ENCODE results near the gene RBM18. TPM values are rescaled to one million over a fixed set of nuclear protein-coding genes. Genes with fewer than 3 reads are reported as not detected.

The RBM18 gene
- total RNA-seq, 1 experiment from 2014 or later, result 32.5 TPM

GRCh38 chr9:122281368-122281767 lies 16.7 kb upstream of the RBM18 start:
- ATAC-seq, result no peak
- Histone ChIP-seq H3K27ac (ENCODE audit: low read depth, low read length) (no peak overlapping the region), H3K9me2 (ENCODE audit: insufficient read depth) (no peaks in the 10 kb centered on the region), H3K4me3 (replicated peaks in 1 of 2; ENCODE audit: low read depth in 1 of 2, low read length in 2 of 2) (no peak overlapping the region), H3K9me3 (ENCODE audit: control insufficient read depth in 1 of 2, insufficient read depth in 1 of 2, low read depth in 1 of 2, low read length in 2 of 2) (peaks cover 3 to 5% of the 10 kb centered on the region in 2 experiments; a peak in 2 of 4 replicates), H2AFZ (ENCODE audit: low read depth, low read length, poor library complexity, severe bottlenecking) (no peak overlapping the region), H3K79me2 (ENCODE audit: insufficient read depth, low read length) (peaks cover 82% of the 10 kb centered on the region), H3K4me1 (ENCODE audit: control insufficient read depth in 1 of 2, insufficient read depth in 2 of 2, low read length in 2 of 2) (no peaks in the 10 kb centered on the region), H3K27me3 (ENCODE audit: insufficient read depth, low read length) (no peaks in the 10 kb centered on the region), H4K20me1 (ENCODE audit: insufficient read depth) (peaks cover 9% of the 10 kb centered on the region; the same call in 1 of the 2 replicates), H3K36me3 (ENCODE audit: control insufficient read depth in 1 of 2, insufficient read depth in 2 of 2, low read length in 2 of 2) (peaks cover 10 to 29% of the 10 kb centered on the region in 2 experiments), H3K9ac (ENCODE audit: low read length) (no peak overlapping the region), H3K4me2 (ENCODE audit: low read length) (no peak overlapping the region)
- DNase-seq (ENCODE audit: low read depth, low spot score), result no peak
- intact Hi-C loops (cut with micrococcal nuclease), result no loop called here
- no peak for TF ChIP-seq EZH2 (IDR thresholded peaks at IDR 0.05)
- TF ChIP-seq JUND (IDR thresholded peaks at IDR 0.05), result no peak
- TF ChIP-seq ZFX (IDR thresholded peaks at IDR 0.05), result no peak
- no peak for TF ChIP-seq SRF (IDR thresholded peaks at IDR 0.05; ENCODE audit: low read depth)
- no peak for TF ChIP-seq FOSL1 (IDR thresholded peaks at IDR 0.05; ENCODE audit: low read depth)
- TF ChIP-seq MAX (IDR thresholded peaks at IDR 0.05), result no peak
- TF ChIP-seq ZBTB33 (IDR thresholded peaks at IDR 0.05; ENCODE audit: extremely low read depth, insufficient replicate concordance, low read length), result no peak
- TF ChIP-seq TCF7L2 (IDR thresholded peaks at IDR 0.05; ENCODE audit: borderline replicate concordance, extremely low read depth, insufficient read depth, insufficient read length), result no peak
- no peak for TF ChIP-seq EGR1 (IDR thresholded peaks at IDR 0.05; ENCODE audit: low read depth)
- no peak for TF ChIP-seq REST (IDR thresholded peaks at IDR 0.05; ENCODE audit: low read depth)
- no peak for TF ChIP-seq RAD21 (IDR thresholded peaks at IDR 0.05; ENCODE audit: low read depth)
- no peak for TF ChIP-seq ZNF274 (IDR thresholded peaks at IDR 0.05; ENCODE audit: low read depth, low read length)
- no peak for TF ChIP-seq SIN3A (IDR thresholded peaks at IDR 0.05; ENCODE audit: low read depth)
- BruUV-seq (replicated peaks), result no TSS peak
- RAD21 ChIA-PET (ENCODE audit: low non-redundant PET in 1 of 2, low total read pairs in 2 of 2, uncharacterized antibody in 2 of 2, unreplicated experiment in 2 of 2), result no interaction called here
- POLR2A ChIA-PET, result no interaction called here
- CTCF ChIA-PET, result no interaction called here

All from HCT116 (cell line).